ENCODE data around the gene FUZ. TPM values are rescaled to one million over a fixed set of nuclear protein-coding genes. Genes with fewer than 3 reads are reported as not detected.
"Not testable (repeated sequence)": the region's sequence is repeated elsewhere in the genome, so short reads cannot be mapped to it uniquely, and the experiment has no call there.

FUZ gene
- total RNA-seq, 1 donor from 2014 or later, result 12.5 TPM

GRCh38 chr19:49819452-49820115 is 6.5 kb upstream of the FUZ start:
- H3K9me3 ChIP-seq (ENCODE audit: control insufficient read depth in 3 of 3, low read length in 3 of 3); H3K27ac ChIP-seq (ENCODE audit: low read depth, low read length); H3K27me3 ChIP-seq (ENCODE audit: control insufficient read depth in 3 of 3, insufficient read depth in 3 of 3, low read length in 3 of 3): not testable (repeated sequence)
- Histone ChIP-seq H3K4me1 (ENCODE audit: control insufficient read depth in 3 of 3, insufficient read depth in 3 of 3, low read length in 3 of 3) (peaks cover 17 to 24% (median 17%) of the 10 kb centered on the region in 3 donors), H3K9ac (ENCODE audit: low read depth in 1 of 3, low read length in 3 of 3) (peak overlapping the region; percentile 45 to 99 (median 97)), H3K4me3 (ENCODE audit: low read length in 3 of 3) (peak overlapping the region; percentile 87 to 94 (median 90)), H3K36me3 (ENCODE audit: control insufficient read depth in 3 of 3, insufficient read depth in 3 of 3, low read length in 3 of 3) (peaks cover 10 to 24% (median 10%) of the 10 kb centered on the region in 3 donors)

DNA sequence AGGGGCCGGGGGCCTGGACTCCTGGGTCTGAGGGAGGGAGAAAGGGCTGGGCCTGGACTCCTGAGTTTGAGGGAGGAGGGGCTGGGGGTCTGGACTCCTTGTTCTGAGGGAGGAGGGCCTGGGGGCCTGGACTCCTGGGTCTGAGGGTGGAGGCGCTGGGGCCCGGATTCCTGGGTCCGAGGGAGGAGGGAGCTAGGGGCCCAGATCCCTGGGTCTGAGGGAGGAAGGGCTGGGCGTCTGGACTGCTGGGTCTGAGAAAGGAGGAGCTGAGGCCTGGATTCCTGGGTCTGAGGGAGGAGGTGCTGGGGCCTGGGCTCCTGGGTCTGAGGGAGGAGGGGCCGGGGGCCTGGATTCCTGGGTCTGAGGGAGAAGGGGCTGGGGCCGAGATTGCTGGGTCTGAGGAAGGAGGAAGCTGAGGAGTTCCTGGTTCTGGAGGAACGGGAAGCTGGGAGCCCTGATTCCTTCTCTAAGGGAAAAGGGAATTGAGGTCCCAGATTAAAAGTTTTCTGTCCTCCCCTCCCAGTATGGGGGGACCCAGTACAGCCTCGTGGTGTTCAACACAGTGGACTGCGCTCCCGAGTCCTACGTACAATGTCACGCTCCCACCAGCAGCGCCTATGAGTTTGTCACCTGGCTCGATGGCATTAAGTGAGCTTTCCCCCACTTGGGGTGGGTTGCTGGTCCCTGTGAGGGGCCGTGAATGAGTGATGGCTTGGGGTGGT is 5.7 kb upstream of the FUZ start:
- Histone ChIP-seq H3K9me3 (ENCODE audit: control insufficient read depth in 3 of 3, low read length in 3 of 3) (no peaks in the 10 kb centered on the region), H3K27me3 (ENCODE audit: control insufficient read depth in 3 of 3, insufficient read depth in 3 of 3, low read length in 3 of 3) (no peaks in the 10 kb centered on the region), H3K4me3 (ENCODE audit: low read length in 3 of 3) (peak overlapping the region; percentile 87 to 94 (median 90)), H3K4me1 (ENCODE audit: control insufficient read depth in 3 of 3, insufficient read depth in 3 of 3, low read length in 3 of 3) (peaks cover 17 to 24% (median 17%) of the 10 kb centered on the region in 3 donors), H3K9ac (ENCODE audit: low read depth in 1 of 3, low read length in 3 of 3) (peak overlapping the region; percentile 91 to 99 (median 97)), H3K36me3 (ENCODE audit: control insufficient read depth in 3 of 3, insufficient read depth in 3 of 3, low read length in 3 of 3) (peaks cover 10 to 18% (median 10%) of the 10 kb centered on the region in 3 donors), H3K27ac (ENCODE audit: low read depth, low read length) (peak overlapping the region; percentile 94)

GRCh38 chr19:49817964-49818648 is 5.0 kb upstream of the FUZ start, which contains the start of gene MED25:
MED25 (plus strand) TSS chr19:49818289; CDS start chr19:49818342, 53 bp downstream.
- no peaks in the 10 kb centered on the region for H3K27me3 ChIP-seq (ENCODE audit: control insufficient read depth in 3 of 3, insufficient read depth in 3 of 3, low read length in 3 of 3)

GRCh38 chr19:49816590-49816989 is 3.5 kb upstream of the FUZ start:
- Histone ChIP-seq H3K9ac (ENCODE audit: low read depth in 1 of 3, low read length in 3 of 3) (peak overlapping the region; percentile 40 to 66 (median 54)), H3K27ac (ENCODE audit: low read depth, low read length) (peak overlapping the region; percentile 94), H3K4me1 (ENCODE audit: control insufficient read depth in 3 of 3, insufficient read depth in 3 of 3, low read length in 3 of 3) (peaks cover 22 to 37% (median 24%) of the 10 kb centered on the region in 3 donors), H3K4me3 (ENCODE audit: low read length in 3 of 3) (no peak overlapping the region), H3K36me3 (ENCODE audit: control insufficient read depth in 3 of 3, insufficient read depth in 3 of 3, low read length in 3 of 3) (peaks cover 0 to 9% (median 0%) of the 10 kb centered on the region in 3 donors), H3K27me3 (ENCODE audit: control insufficient read depth in 3 of 3, insufficient read depth in 3 of 3, low read length in 3 of 3) (no peaks in the 10 kb centered on the region), H3K9me3 (ENCODE audit: control insufficient read depth in 3 of 3, low read length in 3 of 3) (no peaks in the 10 kb centered on the region)

More at GRCh38 chr19:49817964-49818648, 5.0 kb upstream of the FUZ start, which contains the start of gene MED25:
- H3K27ac ChIP-seq (ENCODE audit: low read depth, low read length), result peak within 1 kb of the TSS; percentile 94
- H3K9me3 ChIP-seq (ENCODE audit: control insufficient read depth in 3 of 3, low read length in 3 of 3), result no peaks in the 10 kb centered on the region
- peaks cover 17 to 26% (median 18%) of the 10 kb centered on the region in 3 donors for H3K4me1 ChIP-seq (ENCODE audit: control insufficient read depth in 3 of 3, insufficient read depth in 3 of 3, low read length in 3 of 3)
- peak within 1 kb of the TSS; percentile 91 to 99 (median 97) for H3K9ac ChIP-seq (ENCODE audit: low read depth in 1 of 3, low read length in 3 of 3)
- peak within 1 kb of the TSS; percentile 87 to 94 (median 90) for H3K4me3 ChIP-seq (ENCODE audit: low read length in 3 of 3)
- peaks cover 3 to 13% (median 4%) of the 10 kb centered on the region in 3 donors for H3K36me3 ChIP-seq (ENCODE audit: control insufficient read depth in 3 of 3, insufficient read depth in 3 of 3, low read length in 3 of 3)

GRCh38 chr19:49814010-49814409 is 918 bp upstream of the FUZ start:
- peaks cover 23 to 44% (median 29%) of the 10 kb centered on the region in 3 donors for H3K4me1 ChIP-seq (ENCODE audit: control insufficient read depth in 3 of 3, insufficient read depth in 3 of 3, low read length in 3 of 3)
- H3K27me3 ChIP-seq (ENCODE audit: control insufficient read depth in 3 of 3, insufficient read depth in 3 of 3, low read length in 3 of 3), result no peaks in the 10 kb centered on the region
- no peaks in the 10 kb centered on the region for H3K36me3 ChIP-seq (ENCODE audit: control insufficient read depth in 3 of 3, insufficient read depth in 3 of 3, low read length in 3 of 3)
- H3K4me3 ChIP-seq (ENCODE audit: low read length in 3 of 3), result peak overlapping the region; percentile 89 to 99 (median 96)
- H3K9ac ChIP-seq (ENCODE audit: low read depth in 1 of 3, low read length in 3 of 3), result peak overlapping the region in 2 of 3 donors; percentile 69 to 75
- H3K27ac ChIP-seq (ENCODE audit: low read depth, low read length), result peak overlapping the region; percentile 94
- no peaks in the 10 kb centered on the region for H3K9me3 ChIP-seq (ENCODE audit: control insufficient read depth in 3 of 3, low read length in 3 of 3)

- peak overlapping the region; percentile 94 for H3K27ac ChIP-seq (ENCODE audit: low read depth, low read length)
- peaks cover 0 to 3% (median 3%) of the 10 kb centered on the region in 3 donors for H3K36me3 ChIP-seq (ENCODE audit: control insufficient read depth in 3 of 3, insufficient read depth in 3 of 3, low read length in 3 of 3)
- no peaks in the 10 kb centered on the region for H3K9me3 ChIP-seq (ENCODE audit: control insufficient read depth in 3 of 3, low read length in 3 of 3)
- H3K27me3 ChIP-seq (ENCODE audit: control insufficient read depth in 3 of 3, insufficient read depth in 3 of 3, low read length in 3 of 3), result no peaks in the 10 kb centered on the region
- H3K4me3 ChIP-seq (ENCODE audit: low read length in 3 of 3), result peak overlapping the region; percentile 89 to 99 (median 96)
- H3K4me1 ChIP-seq (ENCODE audit: control insufficient read depth in 3 of 3, insufficient read depth in 3 of 3, low read length in 3 of 3), result peaks cover 20 to 38% (median 28%) of the 10 kb centered on the region in 3 donors
- H3K9ac ChIP-seq (ENCODE audit: low read depth in 1 of 3, low read length in 3 of 3), result peak overlapping the region; percentile 69 to 92 (median 91)
Observed at GRCh38 chr19:49812452-49812996, 568 bp downstream of the FUZ start.

- no peak overlapping the region for H3K9ac ChIP-seq (ENCODE audit: low read depth in 1 of 3, low read length in 3 of 3)
- H3K36me3 ChIP-seq (ENCODE audit: control insufficient read depth in 3 of 3, insufficient read depth in 3 of 3, low read length in 3 of 3), result peaks cover 0 to 5% (median 3%) of the 10 kb centered on the region in 3 donors
- no peaks in the 10 kb centered on the region for H3K9me3 ChIP-seq (ENCODE audit: control insufficient read depth in 3 of 3, low read length in 3 of 3)
- H3K27me3 ChIP-seq (ENCODE audit: control insufficient read depth in 3 of 3, insufficient read depth in 3 of 3, low read length in 3 of 3), result no peaks in the 10 kb centered on the region
- H3K4me1 ChIP-seq (ENCODE audit: control insufficient read depth in 3 of 3, insufficient read depth in 3 of 3, low read length in 3 of 3), result peaks cover 15 to 33% (median 25%) of the 10 kb centered on the region in 3 donors
- H3K4me3 ChIP-seq (ENCODE audit: low read length in 3 of 3), result no peak overlapping the region
- H3K27ac ChIP-seq (ENCODE audit: low read depth, low read length), result no peak overlapping the region
Observed at GRCh38 chr19:49811328-49811727, 1.8 kb downstream of the FUZ start.

- Histone ChIP-seq H3K4me3 (ENCODE audit: low read length in 3 of 3) (peak overlapping the region; percentile 86 to 93 (median 91)), H3K9me3 (ENCODE audit: control insufficient read depth in 3 of 3, low read length in 3 of 3) (no peaks in the 10 kb centered on the region), H3K4me1 (ENCODE audit: control insufficient read depth in 3 of 3, insufficient read depth in 3 of 3, low read length in 3 of 3) (peaks cover 15 to 33% (median 25%) of the 10 kb centered on the region in 3 donors), H3K36me3 (ENCODE audit: control insufficient read depth in 3 of 3, insufficient read depth in 3 of 3, low read length in 3 of 3) (peaks cover 0 to 11% (median 3%) of the 10 kb centered on the region in 3 donors), H3K27me3 (ENCODE audit: control insufficient read depth in 3 of 3, insufficient read depth in 3 of 3, low read length in 3 of 3) (no peaks in the 10 kb centered on the region), H3K27ac (ENCODE audit: low read depth, low read length) (peak overlapping the region; percentile 97), H3K9ac (ENCODE audit: low read depth in 1 of 3, low read length in 3 of 3) (peak overlapping the region; percentile 88 to 97 (median 92))
Observed at GRCh38 chr19:49809941-49810389, 3.1 kb downstream of the FUZ start.
